ENCODE results near the gene MIA2. TPM values are rescaled to one million over a fixed set of nuclear protein-coding genes. Genes with fewer than 3 reads are reported as not detected.
"Not testable (repeated sequence)": the region's sequence is repeated elsewhere in the genome, so short reads cannot be mapped to it uniquely, and the experiment has no call there.

MIA2 gene
- total RNA-seq, 1 donor from 2014 or later = 34.2 TPM

DNA sequence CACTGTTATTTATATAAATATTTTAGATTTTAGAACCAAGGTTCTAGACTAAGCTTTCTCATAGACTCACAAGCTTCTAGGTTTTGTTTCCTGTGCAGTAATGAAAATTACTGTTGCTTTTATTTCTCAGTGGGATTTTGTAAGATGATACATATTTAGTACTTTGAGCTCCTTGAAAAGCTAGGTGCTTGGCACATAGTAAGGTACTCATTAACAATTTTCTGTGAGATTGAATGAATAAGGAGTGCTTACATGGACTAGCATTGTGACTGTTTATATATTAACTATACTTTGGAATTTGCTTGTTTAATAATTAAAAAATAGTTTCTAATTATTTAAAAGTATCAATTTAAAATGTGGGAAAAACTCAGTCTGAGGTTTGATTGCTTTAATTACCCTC lies 85.7 kb downstream of the MIA2 start:
- H3K36me3 ChIP-seq = peaks cover 67% of the 10 kb centered on the region
- DNase-seq = no peak

DNA sequence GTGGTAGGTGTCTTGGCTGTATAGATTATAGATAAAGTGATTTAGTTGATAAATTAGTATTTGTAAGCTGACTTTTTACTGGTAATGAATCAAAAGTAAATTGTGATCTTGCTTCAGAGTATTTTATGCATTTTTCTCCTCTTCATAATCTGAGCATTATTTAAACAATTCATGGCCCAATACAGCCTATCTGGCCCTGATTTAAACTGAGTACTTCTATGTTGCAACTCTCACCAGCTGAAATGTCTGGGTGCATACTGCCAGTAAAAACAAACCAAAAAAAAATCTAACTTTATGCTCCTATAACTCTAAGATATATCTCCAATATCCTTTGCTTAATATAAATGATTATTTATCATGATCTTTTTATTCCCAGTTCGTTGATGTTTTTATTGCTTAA lies 86.6 kb downstream of the MIA2 start:
- intact Hi-C loops (cut with DNase I) = no loop called here
- DNase-seq (no peak), ATAC-seq (no peak)
- no peak overlapping the region for H3K4me3 ChIP-seq
- H3K9me3 ChIP-seq = no peaks in the 10 kb centered on the region
- H3K36me3 ChIP-seq = peaks cover 73% of the 10 kb centered on the region
- TF ChIP-seq, protein P1, sequence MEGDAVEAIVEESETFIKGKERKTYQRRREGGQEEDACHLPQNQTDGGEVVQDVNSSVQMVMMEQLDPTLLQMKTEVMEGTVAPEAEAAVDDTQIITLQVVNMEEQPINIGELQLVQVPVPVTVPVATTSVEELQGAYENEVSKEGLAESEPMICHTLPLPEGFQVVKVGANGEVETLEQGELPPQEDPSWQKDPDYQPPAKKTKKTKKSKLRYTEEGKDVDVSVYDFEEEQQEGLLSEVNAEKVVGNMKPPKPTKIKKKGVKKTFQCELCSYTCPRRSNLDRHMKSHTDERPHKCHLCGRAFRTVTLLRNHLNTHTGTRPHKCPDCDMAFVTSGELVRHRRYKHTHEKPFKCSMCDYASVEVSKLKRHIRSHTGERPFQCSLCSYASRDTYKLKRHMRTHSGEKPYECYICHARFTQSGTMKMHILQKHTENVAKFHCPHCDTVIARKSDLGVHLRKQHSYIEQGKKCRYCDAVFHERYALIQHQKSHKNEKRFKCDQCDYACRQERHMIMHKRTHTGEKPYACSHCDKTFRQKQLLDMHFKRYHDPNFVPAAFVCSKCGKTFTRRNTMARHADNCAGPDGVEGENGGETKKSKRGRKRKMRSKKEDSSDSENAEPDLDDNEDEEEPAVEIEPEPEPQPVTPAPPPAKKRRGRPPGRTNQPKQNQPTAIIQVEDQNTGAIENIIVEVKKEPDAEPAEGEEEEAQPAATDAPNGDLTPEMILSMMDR (IDR thresholded peaks at IDR 0.05) = no peak
- no peak overlapping the region for H3K27ac ChIP-seq
- H3K4me1 ChIP-seq = no peaks in the 10 kb centered on the region
- H3K27me3 ChIP-seq (ENCODE audit: low read depth) = no peaks in the 10 kb centered on the region

More for the DNA sequence above, 85.7 kb downstream of the MIA2 start:
- no peak for ATAC-seq
- TF ChIP-seq, protein P1 (IDR thresholded peaks at IDR 0.05) = no peak
- no peak overlapping the region for H3K4me3 ChIP-seq
- intact Hi-C loops (cut with DNase I) = no loop called here
- no peaks in the 10 kb centered on the region for H3K27me3 ChIP-seq (ENCODE audit: low read depth)
- no peak overlapping the region for H3K27ac ChIP-seq
- no peaks in the 10 kb centered on the region for H3K9me3 ChIP-seq
- no peaks in the 10 kb centered on the region for H3K4me1 ChIP-seq

DNA sequence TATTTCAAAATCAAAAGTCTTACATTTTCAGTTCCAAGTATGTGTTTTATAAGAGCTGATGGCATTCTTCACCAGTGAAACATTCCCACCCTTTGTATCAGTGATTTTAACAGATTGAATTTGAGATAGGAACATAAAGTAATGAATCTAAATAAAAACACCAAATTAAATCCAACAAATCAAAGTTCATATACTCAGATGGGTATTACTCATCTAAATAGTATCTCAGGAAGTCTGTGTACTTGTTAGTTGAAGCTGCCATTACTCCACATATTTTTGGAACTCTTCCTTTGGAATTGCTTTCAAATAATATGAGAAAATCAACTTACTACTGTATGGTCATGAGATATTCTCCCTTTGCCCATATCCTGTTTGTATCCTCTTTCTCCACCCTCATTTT lies 89.1 kb downstream of the MIA2 start:
- Histone ChIP-seq H3K9me3 (no peaks in the 10 kb centered on the region), H3K27me3 (ENCODE audit: low read depth) (no peaks in the 10 kb centered on the region), H3K36me3 (peaks cover 68% of the 10 kb centered on the region), H3K4me1 (no peaks in the 10 kb centered on the region), H3K4me3 (no peak overlapping the region), H3K27ac (no peak overlapping the region)
- intact Hi-C loops (cut with DNase I) = no loop called here
- DNase-seq (no peak), ATAC-seq (no peak)
- TF ChIP-seq, protein P1 (IDR thresholded peaks at IDR 0.05) = no peak

DNA sequence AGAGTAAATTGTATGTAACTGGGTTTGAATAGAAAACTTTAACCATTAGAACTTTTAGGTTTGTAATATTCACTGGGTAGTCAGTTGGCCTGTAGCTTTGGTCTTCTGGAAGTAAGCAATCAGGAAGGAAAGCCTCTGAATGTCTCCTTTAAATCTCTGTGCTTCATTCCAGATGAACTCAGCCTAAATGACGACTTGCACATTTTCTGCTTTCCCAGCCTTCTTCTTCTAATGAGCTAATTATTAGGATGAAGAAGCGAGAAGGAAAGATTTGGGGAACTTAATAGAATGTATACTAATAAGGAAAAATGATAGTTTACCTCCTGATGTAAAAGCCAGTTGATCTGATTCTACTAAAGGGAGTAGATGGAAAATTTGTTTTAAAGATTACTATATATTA lies 90.4 kb downstream of the MIA2 start:
- Histone ChIP-seq H3K27me3 (ENCODE audit: low read depth) (no peaks in the 10 kb centered on the region), H3K9me3 (no peaks in the 10 kb centered on the region), H3K4me1 (no peaks in the 10 kb centered on the region), H3K36me3 (peaks cover 60% of the 10 kb centered on the region), H3K27ac (no peak overlapping the region), H3K4me3 (no peak overlapping the region)
- DNase-seq (no peak), ATAC-seq (no peak)
- intact Hi-C loops (cut with DNase I) = no loop called here
- TF ChIP-seq, protein P1 (IDR thresholded peaks at IDR 0.05) = no peak

DNA sequence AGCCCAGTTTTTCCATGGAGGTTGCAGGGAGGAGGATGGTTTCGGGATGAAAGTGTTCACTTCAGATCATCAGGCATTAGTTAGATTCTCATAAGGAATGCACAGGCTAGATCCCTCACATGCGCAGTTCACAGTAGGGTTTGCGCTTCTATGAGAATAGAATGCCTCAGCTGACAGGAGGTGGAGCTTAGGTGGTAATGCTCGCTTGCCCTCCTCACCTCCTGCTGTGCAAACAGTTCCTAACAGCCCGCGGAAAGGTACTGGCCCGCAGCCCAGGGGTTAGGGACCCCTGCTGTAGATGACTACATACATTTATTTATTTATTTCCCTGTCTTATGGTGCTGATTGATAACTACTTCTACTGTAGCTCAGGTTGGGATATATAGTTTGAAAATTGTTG lies 105.3 kb downstream of the MIA2 start:
- TF ChIP-seq, protein P1 (IDR thresholded peaks at IDR 0.05) = no peak
- H3K4me3 ChIP-seq = no peak overlapping the region
- no peak overlapping the region for H3K27ac ChIP-seq
- ATAC-seq = no peak
- no peaks in the 10 kb centered on the region for H3K9me3 ChIP-seq
- no peak for DNase-seq
- no peaks in the 10 kb centered on the region for H3K4me1 ChIP-seq
- intact Hi-C loops (cut with DNase I) = no loop called here
- H3K27me3 ChIP-seq (ENCODE audit: low read depth) = no peaks in the 10 kb centered on the region
- H3K36me3 ChIP-seq = peaks cover 30% of the 10 kb centered on the region

- intact Hi-C loops (cut with DNase I); H3K4me3 ChIP-seq; H3K9me3 ChIP-seq; ATAC-seq; H3K4me1 ChIP-seq; H3K27ac ChIP-seq; H3K27me3 ChIP-seq (ENCODE audit: low read depth); DNase-seq: not testable (repeated sequence)
- peaks cover 28% of the 10 kb centered on the region for H3K36me3 ChIP-seq
Observed at GRCh38 chr14:39341126-39341525, 107.4 kb downstream of the MIA2 start.

All from lower lobe of right lung (tissue), 2 donors.